ENCODE measurements around the gene ABCA9.
A peak's percentile ranks its signal among the peaks of the same experiment; 100 is the strongest.
"Not testable (repeated sequence)": the region's sequence is repeated elsewhere in the genome, so short reads cannot be mapped to it uniquely, and the experiment has no call there.

The ABCA9 gene

DNA sequence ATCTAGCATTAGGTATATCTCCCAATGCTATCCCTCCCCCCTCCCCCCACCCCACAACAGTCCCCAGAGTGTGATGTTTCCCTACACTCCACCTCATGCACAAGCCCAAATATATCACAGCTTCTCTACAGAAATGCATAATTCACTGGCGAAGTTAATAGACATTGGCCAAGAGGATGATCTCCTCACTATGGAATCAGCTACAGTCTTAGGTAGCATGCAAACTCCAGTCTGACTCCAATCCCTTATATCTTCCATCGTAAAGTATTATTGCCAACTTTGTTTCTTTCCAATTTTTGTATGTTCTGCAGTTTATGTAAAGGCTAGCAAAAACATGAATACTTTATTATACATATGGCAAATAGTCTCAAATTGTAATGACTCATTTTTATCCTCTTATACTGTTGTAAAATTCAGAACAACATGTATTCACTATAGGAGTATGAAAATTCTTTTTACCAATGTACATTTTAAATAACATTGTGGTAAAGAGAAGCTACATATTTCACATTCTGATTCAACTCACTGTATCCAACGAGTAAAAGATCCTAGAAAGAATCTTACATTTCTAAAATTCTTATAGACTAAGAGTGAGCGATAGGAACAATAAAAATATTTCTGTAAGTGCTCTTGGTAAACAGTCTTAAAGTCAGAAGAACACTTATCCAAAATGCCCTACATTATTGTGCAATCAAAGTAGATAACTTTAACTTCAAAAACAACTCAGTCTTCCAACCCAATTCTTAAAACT, 106.4 kb downstream of the ABCA9 start:
- DNase-seq (ENCODE audit: low read depth), result peak; percentile 39

DNA sequence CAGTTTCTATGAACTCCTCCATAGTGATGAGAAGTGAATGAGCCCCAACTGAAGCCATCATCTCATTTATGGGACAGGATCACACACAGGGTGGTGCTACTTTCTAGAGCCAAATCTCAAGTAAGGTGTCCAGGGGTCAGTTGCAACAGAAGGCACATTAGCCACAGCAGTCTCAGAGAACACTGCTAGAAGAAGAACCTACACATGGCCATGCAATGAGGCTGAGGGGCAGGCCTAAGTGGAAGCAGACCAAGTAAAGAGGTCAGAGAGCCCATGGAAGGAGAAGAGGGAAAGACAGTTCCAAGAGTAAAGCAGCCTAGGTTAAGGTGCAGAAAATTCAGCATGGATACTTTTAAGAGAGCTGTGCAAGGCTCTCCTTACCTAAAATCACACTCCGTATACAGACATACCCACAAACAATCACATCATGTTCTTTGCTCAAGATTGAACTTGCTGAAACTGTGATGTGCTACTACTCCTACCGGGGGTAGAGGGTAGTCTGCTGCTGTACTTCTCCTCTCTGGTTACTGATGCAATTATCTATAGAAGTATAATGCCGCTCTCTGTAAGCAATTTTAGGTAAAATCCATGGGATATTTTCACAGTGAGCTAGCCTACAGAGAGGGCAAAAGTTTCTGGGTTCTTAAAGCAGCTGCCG, 107.3 kb downstream of the ABCA9 start:
- DNase-seq (ENCODE audit: low read depth), result no peak

DNA sequence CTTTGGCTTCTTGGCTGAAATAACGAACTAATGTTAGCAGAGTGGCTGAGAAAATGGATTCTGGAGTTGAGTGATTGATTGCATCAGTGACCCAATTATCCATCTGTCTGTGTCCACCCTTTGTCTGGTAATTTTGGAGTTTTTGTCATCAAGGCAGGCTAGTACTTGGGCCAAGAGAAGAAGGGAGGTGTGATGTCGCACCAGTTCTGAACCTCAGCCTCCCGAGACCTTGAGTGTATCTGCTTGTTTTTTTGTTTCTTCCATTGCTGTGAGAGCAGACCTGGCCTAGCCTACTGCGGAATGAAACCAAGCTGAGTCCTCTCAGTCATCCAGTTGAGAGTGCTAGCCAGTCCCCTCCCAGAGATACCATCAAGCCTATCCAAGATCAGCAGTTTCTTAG, 110.0 kb downstream of the ABCA9 start:
- DNase-seq (ENCODE audit: low read depth), result no peak

DNA sequence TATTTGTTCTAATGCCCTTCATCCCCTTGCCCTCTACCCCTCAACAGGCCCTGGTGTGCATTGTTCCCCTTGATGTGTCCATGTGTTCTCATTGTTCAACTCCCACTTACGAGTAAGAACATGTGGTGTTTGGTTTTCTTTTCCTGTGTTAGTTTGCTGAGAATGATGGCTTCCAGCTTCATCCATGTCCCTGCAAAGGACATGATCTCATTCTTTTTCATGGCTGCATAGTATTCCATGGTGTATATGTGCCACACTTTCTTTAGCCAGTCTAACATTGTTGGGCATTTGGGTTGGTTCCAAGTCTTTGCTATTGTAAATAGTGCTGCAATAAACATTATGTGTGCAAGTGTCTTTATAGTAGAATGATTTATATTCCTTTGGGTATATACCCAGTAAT, 112.9 kb downstream of the ABCA9 start:
- DNase-seq (ENCODE audit: low read depth), result not testable (repeated sequence)

DNA sequence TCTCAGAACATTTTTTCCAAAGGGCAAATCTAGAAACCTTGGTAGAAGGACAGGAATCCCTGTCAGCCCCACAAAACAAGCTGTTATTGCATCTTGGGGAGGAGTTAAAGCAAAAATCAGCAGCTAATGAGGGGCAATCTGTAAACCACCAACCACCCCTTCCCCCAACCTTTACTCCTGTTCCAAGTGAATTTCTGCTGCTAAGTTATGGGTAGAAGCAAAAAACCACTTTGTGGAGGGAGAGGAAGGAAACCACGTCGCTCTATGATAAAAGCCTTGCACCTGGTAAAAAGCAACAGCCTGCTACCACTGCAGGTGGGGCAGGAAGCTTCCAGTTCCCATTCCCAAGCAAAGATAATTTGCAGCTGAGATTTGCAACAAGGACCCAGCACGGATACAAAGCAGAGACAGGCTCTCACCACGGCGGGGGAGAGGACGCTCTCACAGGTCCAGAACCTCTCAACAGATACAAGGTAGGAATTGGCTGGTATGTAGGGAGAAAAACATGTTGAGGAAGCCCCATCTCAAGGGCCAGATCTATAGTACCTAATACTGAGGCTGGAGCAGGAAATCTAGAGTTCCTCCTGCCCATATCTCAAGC, 116.2 kb downstream of the ABCA9 start:
- no peak for DNase-seq (ENCODE audit: low read depth)

GRCh38 chr17:68943812-68944182, 116.9 kb downstream of the ABCA9 start:
- DNase-seq (ENCODE audit: low read depth), result not testable (repeated sequence)

- no peak for DNase-seq (ENCODE audit: low read depth)
These were observed 117.5 kb downstream of the ABCA9 start for GRCh38 chr17:68943123-68943811.

DNA sequence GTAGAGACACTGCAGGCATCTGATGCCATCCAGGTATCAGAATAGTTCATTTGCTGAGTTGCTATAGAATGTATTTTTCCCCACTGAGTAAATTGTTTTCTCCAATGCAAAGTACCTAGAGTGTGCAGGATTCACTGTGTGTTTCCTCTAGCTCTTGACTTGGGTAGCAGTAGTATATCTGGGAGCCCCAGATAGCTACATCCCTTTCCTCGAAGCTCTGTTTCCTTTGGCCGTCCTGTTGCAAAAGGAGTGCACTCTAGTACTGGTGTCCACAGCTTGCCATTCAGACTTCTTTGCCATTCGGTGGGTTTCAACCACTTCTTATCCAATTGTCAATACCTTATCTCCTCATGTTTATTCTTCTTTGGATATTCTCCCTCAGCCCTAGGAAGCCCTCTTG, 118.3 kb downstream of the ABCA9 start:
- no peak for DNase-seq (ENCODE audit: low read depth)

GRCh38 chr17:68941761-68942160, 119.0 kb downstream of the ABCA9 start:
- peak; percentile 42 for DNase-seq (ENCODE audit: low read depth)

DNA sequence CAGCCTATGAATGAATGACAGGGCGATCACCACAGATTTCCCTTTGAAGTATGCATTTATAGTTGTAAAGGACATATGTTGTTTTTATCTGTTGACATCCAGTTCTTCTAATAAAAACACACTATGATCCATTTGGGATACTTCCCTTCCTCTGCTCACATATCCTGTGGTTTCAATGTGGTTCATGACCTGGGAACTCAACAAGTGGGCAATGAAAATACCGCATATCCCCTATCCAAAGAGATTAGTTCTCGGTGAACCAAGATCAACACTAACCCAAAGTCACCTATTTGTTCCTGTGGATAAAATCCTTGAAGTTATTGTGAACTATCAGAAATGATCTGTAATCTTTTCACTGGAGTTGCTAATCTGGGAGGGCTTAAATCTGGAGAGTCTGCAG, 121.5 kb downstream of the ABCA9 start:
- DNase-seq (ENCODE audit: low read depth), result no peak

- no peak for DNase-seq (ENCODE audit: low read depth)
These were observed 122.7 kb downstream of the ABCA9 start for GRCh38 chr17:68937890-68938514.

GRCh38 chr17:68927516-68927915, 133.2 kb downstream of the ABCA9 start:
- no peak for DNase-seq (ENCODE audit: low read depth)

DNA sequence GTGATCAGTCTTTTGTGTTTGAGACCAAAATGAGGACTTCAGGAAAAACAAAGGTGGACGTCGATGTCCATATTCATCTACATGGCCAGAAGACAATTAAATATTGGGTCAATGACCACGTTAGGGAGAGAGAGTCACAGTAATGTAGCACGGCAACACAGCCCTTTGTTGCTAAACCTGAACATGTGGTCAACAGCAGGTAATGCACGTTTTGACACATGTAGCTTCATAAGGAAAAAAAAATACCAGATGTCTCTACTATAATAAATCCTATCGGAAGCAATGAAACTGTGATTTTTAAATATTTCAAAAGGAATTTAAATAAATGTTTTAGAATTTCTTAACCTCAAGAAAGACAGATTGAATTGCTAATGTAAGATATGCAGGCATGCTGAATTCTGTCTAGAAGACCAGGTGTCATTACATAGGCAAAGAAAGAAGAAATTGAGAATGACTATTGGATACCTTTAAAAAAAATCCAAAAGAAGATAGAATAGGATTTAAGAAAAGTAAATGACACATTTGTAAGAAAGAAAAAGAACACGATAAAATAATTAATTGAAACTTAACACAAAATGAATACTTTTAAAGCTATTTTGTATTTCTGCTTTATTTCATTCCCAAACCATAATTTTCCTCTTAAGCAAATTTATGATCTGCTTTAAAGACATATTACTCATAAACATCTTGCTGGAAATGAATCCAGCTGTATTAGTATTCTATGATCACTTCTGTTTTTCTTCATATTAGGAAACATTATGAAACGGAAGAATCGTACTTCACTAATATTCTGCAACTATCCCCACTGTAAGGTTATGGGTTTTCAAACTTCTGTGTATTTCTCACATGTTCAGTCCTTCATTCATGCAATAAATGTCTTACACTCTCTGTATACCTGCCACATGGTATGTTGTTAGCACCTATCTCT, 135.7 kb downstream of the ABCA9 start:
- DNase-seq (ENCODE audit: low read depth), result no peak

Measured in fibroblast of gingiva (primary cell).